GM18517 (cell line): ENCODE measurements around the gene CLEC4A.
"Not testable (repeated sequence)": the region's sequence is repeated elsewhere in the genome, so short reads cannot be mapped to it uniquely, and the experiment has no call there.

ENCODE experiments used
- ATAC-seq: cut with Tn5 transposase; IDR thresholded peaks from one replicate; pipeline ENCODE4 v1.9.1; 2021; ENCODE audit warnings: mild to moderate bottlenecking, moderate library complexity; ENCODE audit not compliant: unreplicated experiment

CLEC4A gene

DNA sequence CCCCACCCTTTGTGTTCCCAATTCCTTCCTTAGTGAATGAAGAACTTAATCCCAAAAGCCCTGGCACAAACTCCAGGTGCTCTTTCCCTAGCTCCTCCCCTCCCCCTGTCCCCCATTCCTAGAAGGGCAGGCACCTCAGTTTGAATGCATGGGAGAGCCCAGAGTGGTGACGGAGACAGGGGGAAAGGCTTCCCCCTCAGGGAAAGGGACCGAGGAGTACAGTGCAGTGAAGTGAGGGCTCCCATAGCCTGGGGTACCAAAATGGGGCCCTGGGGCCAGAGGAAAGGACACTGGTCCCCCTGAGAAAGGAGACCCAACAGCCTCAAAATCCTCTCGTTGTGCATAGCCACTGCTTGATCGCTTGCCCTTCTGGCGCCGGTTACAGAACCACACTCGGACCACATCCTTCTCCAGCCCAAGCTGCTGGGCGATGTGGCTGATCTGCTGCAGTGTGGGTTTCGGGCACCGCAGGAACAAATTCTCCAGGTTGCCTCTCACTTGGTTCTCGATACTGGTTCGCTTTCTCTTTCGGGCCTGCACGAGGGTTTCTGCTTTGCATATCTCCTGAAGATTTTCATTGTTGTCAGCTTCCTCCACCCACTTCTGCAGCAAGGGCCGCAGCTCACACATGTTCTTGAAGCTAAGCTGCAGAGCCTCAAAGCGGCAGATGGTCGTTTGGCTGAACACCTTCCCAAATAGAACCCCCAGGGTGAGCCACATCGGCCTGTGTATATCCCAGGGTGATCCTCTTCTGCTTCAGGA is 10.4 kb downstream of the CLEC4A start:
- not testable (repeated sequence) for ATAC-seq

DNA sequence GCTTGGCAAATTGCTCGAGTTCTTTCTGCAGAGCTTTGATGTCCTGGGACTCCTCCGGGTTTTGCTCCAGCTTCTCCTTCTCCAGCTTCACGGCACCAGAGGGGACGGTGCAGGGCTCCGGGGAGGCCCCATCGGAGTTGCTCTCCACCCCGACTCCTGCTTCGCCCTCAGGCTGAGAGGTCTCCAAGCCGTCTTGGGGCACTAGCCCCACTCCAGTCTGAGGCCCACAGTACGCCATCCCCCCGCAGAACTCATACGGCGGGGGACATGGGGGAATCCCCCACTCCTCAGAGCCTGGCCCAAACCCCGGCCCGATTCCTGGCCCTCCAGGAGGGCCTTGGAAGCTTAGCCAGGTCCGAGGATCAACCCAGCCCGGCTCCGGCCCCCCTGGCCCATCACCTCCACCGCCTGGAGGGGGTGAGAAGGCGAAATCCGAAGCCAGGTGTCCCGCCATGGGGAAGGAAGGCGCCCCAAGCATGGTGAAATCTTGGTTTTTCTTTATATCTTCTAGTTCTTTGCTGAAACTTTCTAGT is 11.0 kb downstream of the CLEC4A start:
- not testable (repeated sequence) for ATAC-seq

DNA sequence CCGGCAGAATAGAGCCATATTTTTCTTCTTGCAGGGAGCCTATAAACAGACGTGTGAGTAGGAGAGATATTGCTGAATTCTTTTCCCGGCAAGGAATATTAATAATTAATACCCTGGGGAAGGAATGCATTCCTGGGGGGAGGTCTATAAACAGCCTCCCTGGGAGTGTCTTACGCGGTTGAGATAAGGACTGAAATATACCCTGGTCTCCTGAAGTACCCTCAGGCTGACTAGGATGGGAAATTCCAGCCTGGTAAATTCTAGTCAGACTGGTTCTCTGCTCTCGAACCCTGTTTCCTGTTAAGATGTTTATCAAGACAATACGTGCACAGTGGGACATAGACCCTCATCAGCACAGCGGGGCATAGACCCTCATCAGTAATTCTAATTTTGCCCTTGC is 18.2 kb downstream of the CLEC4A start:
- not testable (repeated sequence) for ATAC-seq

GRCh38 chr12:8143261-8143660 is 19.8 kb downstream of the CLEC4A start:
- no peak for ATAC-seq

DNA sequence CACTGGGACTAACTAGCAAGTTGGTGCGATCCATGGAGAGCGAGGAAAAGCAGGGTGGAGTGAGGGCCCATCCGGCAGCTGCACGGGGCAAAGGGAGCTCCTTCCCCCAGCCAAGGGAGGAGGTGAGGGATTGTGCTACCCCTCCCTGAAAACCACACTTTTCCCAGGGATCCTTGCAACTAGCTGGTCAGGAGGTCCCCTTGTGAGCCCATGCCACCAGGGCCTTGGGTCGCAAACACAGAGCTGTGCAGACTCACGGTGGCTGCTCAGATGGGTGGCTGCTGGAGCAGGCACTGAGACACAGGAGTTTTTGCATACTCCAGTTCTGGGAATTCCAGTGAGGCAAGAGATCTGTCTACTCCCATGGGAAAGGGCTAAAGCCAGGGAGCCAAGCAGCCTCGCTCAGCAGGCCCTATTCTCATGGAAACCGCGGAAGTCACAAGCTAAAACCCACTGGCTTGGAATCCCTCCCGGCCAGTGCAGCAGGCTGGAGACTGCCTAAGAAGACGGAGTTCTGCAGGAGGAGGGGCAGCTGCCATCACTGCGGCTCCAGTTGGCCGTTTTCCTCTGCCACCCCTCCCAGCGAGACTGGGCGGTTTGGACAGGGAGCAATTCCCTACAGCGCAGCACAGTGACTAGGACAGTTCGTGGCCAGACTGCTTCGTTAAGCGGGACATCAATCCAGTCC is 22.5 kb downstream of the CLEC4A start:
- no peak for ATAC-seq

DNA sequence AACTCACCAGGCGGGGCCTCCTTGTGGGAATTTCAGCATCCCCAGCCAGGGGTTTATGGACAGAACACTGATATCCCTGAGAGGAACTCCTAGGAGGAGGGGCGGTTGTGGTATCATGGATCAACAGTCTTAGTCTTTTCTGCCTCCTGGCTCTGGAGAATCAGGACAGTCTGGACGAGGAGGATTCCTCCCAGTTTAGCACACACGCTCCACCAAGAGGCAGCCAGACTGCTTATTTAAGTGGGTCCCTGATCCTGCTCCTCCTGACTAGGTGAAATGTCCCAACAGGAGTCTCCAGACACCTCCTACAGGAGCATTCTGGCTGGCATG is 23.0 kb downstream of the CLEC4A start:
- no peak for ATAC-seq

GRCh38 chr12:8154526-8154925 is 31.1 kb downstream of the CLEC4A start:
- no peak for ATAC-seq

GRCh38 chr12:8156416-8156815 is 33.0 kb downstream of the CLEC4A start:
- ATAC-seq: no peak

DNA sequence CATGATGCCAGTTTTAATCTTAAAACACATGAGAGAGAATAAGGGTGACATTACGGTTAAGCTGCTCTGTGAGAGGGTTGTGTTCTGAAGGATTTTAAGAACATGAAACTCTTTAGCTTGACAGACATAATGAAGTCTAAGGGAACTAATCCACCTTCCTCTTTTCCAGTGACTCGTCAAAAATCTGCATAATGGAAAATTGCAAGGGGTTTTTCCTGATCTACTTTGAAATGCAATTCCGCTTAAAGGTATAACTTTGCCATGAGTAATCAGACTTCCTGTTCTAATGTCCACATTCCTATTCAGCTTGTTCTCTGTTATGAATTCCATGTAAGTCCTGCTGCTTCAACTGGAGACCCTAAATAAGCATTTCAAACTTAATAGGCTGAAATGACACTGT is 33.4 kb downstream of the CLEC4A start, which contains the start of gene ZNF705A:
TSS of gene ZNF705A (plus strand) at position 171 of the 400 bp plus-strand sequence. CDS start 15,611 bp downstream, outside the sequence.
- ATAC-seq: no peak

DNA sequence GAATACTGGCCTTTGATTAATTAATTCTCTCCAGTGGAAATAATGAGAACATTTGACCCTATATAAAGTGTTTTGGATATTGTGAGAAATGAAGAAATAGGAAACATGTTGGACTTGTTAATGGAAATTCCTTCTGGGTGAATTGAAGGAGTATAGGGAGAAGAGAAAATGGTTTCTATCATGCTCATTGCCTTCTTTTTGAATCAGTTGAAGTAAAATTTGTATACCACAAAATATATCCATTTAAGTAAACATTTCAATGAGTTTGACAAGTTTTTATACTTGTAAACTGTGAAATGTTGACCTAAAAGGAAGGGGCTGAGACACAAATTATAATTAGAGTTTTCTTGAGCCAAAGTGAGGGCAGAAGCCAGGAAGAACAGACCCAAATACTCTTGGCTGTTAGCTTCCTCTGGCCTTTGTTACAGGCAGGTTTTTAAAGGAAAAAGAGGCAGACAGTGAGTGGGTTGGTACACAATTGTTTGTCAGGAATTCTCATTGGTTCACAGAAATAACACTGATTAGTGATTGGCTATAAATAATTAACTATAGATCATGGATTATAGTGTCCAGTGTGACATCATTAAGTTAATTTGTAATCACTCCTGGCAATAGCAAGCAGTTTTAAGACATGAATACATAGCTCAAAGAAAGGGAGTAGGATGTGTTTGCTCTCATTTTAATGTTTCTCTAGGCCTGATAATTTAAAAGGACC is 34.2 kb downstream of the CLEC4A start:
- no peak for ATAC-seq

GRCh38 chr12:8172911-8173310 is 49.5 kb downstream of the CLEC4A start:
- not testable (repeated sequence) for ATAC-seq

DNA sequence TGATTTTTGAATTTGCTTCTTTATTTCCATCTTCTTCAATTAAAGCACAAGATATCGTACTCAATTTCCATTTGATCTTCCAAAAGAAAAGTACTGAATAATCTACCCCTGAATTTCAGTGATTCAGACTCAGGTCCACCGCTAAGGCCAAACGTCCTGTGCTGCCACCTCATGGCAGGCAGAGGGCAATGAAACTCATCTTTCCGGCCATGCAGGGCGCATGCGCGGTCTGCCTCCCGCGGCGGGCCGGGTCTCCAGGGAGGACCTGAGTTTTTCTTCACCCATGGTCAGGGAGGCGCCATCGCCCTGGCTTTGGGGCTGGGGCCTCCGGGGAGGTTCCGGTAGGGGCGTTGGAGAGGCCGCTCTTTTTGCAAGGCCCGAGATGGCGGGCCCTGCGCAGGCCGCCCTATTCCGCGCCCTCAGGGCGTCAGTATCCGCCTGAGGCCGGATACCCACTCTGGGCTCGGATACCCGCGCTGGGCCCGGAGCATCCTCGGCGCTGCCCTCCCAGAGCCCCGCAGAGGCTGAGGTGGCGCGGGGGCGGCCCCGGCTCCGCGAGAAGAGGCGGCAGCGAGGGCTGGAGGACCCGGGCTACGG is 56.7 kb downstream of the CLEC4A start:
- ATAC-seq: not testable (repeated sequence)

DNA sequence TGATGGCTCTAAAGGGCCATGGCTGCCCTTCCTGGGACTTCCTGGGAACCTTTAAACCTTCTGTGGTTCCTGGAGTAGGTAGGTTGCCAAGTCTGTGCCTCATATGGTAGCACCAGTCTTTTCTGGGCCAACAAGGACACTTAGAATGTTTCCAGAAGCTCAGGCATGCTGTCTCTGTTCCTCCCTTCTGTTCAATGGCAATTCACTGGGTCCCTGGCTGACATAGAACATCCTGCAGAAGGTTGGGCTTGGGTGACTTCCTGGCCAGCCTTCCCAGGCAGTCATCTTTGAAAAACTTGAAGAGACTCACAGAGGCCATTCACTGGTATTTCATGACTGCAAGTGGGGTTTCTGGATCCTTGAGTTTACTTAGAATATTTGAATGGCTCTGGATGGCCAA is 57.9 kb downstream of the CLEC4A start:
- ATAC-seq: not testable (repeated sequence)

DNA sequence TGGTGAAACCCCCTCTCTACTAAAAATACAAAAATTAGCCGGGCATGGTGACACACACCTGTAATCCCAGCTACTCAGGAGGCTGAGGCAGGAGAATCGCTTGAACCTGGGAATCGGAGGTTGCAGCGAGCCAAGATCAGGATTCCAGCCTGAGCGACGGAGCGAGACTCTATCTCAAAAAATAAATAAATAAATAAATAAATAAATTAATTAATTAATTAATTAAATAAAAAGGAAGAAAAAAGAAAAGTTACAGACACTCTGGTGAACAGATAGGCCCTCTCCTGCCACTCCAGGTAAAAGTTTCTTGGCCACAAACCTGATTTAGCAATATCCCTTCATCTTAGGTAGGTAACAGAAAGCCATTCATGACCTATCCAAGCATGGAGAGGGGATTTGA is 59.5 kb downstream of the CLEC4A start:
- not testable (repeated sequence) for ATAC-seq

GRCh38 chr12:8183346-8183745 is 59.9 kb downstream of the CLEC4A start:
- not testable (repeated sequence) for ATAC-seq

GRCh38 chr12:8184206-8184605 is 60.8 kb downstream of the CLEC4A start:
- not testable (repeated sequence) for ATAC-seq

DNA sequence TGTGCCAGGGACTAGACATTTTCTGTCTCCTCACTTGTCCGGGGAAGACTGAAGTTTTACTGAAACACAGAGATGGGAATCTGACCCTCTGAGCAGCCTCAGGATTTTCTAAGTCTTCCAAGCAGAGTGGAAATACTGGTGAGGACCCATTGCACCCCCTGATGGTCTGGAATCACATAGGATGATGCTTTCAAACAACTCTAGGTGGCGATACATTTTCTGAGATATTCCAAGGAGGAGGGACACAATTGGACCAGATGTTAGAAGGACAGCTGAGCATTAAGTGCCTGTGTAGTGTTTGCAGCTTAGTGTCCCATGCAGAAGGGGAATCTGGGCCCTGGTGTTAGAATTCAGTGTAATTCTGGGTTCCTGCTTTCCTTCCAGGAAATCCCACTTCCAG is 64.7 kb downstream of the CLEC4A start:
- ATAC-seq: not testable (repeated sequence)
